Vagina (tissue), 2 donors: ENCODE data around the gene GPC5.

Experiments used
- POLR2A ChIP-seq, 2 donors: fragments of 450-650 bp; IDR thresholded peaks; one replicate each; pipeline ENCODE4 v1.6.1; 2017; ENCODE audit warnings: antibody characterized with exemption in 2 of 2, mild to moderate bottlenecking in 2 of 2, moderate library complexity in 2 of 2
- TF ChIP-seq, protein P1 (sequence below), 3 experiments: fragments of 450-650 bp in 2 of 3; fragments of 200-600 bp in 1 of 3; sonication (generic) in 1 of 3; IDR thresholded peaks; one replicate each; pipeline ENCODE4 v1.5.1; 2017 to 2019; ENCODE audit warnings: antibody characterized with exemption in 3 of 3, mild to moderate bottlenecking in 2 of 3, moderate library complexity in 2 of 3

DNA sequence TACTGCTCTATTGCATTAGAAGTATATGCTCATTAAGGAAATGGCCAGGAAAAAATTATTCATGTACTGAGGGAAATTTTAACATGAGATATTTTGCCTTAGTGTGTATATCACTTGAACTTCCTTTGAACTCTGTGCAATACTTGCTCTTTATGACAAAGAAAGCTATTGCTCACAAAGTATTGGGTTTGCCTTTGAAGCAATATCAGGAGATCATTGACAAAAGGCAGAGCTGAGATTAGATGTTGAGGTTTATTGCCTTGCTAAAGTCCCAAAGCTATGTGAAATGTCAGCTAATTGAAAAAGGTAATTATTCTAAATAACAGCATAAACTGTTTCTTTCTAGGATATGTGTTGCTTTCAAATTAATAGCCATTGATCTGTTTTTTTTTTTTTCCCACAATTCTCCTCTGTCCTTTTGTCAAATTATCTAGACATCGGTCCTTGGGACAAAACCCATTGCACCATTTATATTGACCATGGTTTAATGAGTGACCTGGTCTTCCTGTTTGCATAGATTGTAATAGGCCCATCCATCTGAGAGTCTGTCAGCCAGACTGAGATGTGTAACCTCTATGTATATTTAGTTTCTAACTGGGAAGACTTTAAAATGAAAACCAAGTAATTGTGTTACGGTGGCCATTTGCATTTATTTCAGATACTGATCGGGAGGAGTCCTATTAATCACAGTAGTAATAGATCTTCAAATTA lies 1075.5 kb downstream of the GPC5 start:
- TF ChIP-seq, protein P1, sequence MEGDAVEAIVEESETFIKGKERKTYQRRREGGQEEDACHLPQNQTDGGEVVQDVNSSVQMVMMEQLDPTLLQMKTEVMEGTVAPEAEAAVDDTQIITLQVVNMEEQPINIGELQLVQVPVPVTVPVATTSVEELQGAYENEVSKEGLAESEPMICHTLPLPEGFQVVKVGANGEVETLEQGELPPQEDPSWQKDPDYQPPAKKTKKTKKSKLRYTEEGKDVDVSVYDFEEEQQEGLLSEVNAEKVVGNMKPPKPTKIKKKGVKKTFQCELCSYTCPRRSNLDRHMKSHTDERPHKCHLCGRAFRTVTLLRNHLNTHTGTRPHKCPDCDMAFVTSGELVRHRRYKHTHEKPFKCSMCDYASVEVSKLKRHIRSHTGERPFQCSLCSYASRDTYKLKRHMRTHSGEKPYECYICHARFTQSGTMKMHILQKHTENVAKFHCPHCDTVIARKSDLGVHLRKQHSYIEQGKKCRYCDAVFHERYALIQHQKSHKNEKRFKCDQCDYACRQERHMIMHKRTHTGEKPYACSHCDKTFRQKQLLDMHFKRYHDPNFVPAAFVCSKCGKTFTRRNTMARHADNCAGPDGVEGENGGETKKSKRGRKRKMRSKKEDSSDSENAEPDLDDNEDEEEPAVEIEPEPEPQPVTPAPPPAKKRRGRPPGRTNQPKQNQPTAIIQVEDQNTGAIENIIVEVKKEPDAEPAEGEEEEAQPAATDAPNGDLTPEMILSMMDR (IDR thresholded peaks at IDR 0.05) = no peak
- TF ChIP-seq POLR2A (IDR thresholded peaks at IDR 0.05) = no peak
